KG1 (cell line): Measurements from ENCODE around the gene DOK5.

ENCODE experiments used
- DNase-seq: peaks from one replicate; lab custom pipeline; 2025; lab: John Stamatoyannopoulos, UW

DOK5 gene

GRCh38 chr20:54514028-54514607 is 38.7 kb downstream of the DOK5 start:
- no peak for DNase-seq

DNA sequence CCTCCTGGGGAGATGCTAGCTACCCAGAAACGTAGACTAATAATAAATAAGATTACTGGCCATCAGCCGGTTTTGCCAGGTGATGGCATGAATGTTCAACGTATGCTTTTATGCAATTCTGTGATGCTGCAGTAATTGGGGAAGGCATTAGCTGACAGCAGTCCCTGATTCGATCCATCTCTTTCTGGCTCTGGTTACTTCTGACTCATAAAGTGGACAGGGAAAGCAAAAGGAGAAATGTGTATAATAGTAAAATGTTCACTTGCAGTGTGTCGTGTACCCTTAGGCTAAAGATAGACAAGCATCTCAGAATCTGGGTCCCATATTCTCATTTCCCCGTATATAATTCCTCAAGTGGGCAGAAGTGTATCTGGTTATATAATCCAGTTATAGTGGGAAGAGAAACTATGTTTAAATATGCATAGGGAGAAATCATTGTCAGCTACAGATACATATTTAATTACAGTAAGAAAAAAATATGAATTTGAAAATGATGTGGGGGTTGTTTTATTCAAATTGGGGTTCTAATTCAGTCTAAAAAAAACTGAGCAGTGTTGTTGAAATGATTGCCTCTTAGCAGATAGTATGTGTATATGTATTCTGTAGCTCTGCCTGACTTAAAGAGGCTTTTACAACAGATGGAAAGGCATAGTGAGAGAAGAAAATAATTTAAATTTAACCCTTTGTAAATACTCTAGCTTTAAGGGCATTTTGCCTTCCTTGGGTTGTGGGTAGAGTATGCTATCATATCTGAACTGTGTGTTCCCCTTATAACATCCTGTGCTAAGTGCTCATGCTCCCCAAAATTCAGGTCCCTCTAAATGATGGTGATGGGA is 40.6 kb downstream of the DOK5 start:
- no peak for DNase-seq

DNA sequence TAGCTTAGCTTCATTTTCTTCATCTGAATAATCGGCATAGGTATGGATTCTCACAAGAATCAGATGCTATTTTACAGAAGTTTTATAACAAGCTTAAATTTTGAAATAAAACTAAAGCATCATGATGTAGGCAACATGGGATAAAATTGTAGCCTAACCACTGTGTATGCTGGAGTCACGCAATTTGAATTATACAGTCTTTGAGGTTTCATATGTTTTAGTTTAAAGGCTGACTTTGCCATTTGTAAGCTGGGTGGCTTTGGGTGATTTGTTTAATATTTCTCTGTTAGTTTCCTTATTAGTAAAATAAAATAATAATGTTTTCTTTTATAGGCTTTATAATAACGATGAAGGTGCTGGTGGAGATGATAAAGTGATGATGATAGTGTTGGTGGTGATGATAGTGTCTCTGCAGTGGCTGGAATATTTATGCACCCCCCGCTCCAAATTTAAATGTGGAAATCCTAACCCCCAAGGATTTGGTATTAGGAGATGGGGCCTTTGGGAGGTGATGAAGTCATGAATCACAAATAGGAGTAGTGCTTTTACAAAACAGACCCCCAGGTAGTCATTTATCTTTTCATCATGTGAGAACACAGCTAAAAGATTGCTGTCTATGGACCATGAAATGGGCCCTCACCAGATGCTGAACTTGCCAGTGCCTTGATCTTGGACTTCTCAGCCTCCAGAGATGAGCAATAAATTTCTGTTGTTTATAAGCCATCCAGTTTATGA is 42.0 kb downstream of the DOK5 start:
- no peak for DNase-seq

GRCh38 chr20:54524849-54525248 is 49.5 kb downstream of the DOK5 start:
- DNase-seq = no peak

- no peak for DNase-seq
Measured at GRCh38 chr20:54525916-54526590, 50.7 kb downstream of the DOK5 start.

DNA sequence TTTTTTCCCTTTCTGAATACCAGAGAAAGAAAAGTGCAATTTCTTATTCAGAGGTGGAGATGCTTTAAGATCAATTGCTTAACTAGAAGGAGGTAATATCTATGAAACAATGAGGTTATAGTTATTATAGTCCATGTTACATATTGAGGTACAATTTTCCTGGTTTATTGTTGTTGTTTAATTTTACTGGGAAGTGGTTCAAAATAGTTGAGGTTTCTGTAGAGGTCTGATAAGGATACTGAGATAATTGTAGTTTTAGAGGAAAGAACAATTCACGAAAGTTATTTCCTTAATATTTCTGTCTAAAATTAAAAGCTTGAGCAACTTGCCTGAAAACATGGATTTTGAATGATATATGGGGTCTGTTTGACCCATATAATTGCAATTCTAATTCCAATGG is 51.4 kb downstream of the DOK5 start:
- no peak for DNase-seq

DNA sequence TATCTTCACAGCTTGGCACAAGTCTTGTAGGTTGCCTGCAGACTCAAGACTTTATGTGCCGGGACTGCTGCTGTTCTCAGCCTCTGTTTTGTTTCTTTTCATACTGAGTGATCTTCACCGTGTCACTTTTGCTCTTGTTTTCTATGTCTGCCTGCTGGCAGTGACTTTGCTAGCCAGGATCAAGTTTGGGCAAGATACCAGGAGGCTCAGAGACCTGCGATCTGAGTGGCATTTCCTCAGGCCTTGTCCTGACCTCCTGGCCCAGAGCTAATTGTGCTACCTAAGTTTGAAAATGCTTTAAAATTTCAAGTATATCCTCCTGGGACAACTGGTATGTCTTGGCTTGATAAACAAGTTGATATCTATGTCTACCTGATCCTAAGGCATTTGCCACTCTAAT is 57.2 kb downstream of the DOK5 start:
- no peak for DNase-seq

DNA sequence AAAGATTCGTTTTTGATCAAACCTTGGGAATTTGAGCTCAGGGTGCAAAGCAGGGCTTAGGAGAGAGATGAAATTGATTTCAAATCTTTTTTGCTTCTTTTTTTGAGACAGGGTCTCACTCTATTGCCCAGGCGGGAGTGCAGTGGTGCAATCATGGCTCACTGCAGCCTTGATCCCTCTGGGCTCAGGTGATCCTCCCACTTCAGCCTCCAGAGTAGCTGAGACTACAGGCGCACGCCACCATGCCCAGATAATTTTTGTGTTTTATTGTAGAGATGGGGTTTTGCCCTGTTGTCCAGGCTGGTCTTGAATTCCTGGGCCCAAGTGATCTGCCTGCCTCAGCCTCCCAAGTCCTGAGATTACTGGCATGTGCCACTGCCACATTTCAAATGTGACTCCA is 58.7 kb downstream of the DOK5 start:
- no peak for DNase-seq

- peak; percentile 59 for DNase-seq
Measured at GRCh38 chr20:54535033-54535432, 59.6 kb downstream of the DOK5 start.

- DNase-seq = no peak
Measured at GRCh38 chr20:54535746-54536145, 60.4 kb downstream of the DOK5 start.

GRCh38 chr20:54539521-54540046 is 64.2 kb downstream of the DOK5 start:
- DNase-seq = no peak

DNA sequence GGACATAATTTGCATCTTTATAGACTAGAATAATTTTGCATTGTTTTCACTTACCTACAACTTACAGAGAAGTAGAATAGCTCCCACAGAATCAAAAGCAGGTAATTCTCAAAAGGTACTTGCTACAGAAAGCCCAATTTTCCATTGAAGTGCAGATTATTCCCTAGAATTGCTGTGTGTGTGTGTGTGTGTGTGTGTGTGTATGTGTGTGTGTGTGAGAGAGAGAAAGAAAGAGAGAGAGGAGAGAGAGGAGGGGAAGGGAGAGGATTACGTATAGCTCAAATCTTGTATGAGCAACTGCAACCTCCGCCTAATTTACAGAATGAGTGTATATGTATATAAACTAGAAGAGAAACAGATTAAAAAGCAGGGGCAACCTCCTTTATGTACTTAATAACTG is 68.0 kb downstream of the DOK5 start:
- no peak for DNase-seq

GRCh38 chr20:54545676-54546358 is 70.4 kb downstream of the DOK5 start:
- no peak for DNase-seq

- no peak for DNase-seq
Measured at GRCh38 chr20:54548849-54549248, 73.5 kb downstream of the DOK5 start.

- DNase-seq = no peak
Measured at GRCh38 chr20:54549658-54550326, 74.4 kb downstream of the DOK5 start.

- no peak for DNase-seq
Measured at GRCh38 chr20:54550776-54551396, 75.5 kb downstream of the DOK5 start.

GRCh38 chr20:54554006-54554405 is 78.6 kb downstream of the DOK5 start:
- no peak for DNase-seq

- no peak for DNase-seq
Measured at GRCh38 chr20:54555150-54555549, 79.8 kb downstream of the DOK5 start.

GRCh38 chr20:54556406-54556805 is 81.0 kb downstream of the DOK5 start:
- DNase-seq = no peak

GRCh38 chr20:54557806-54558590 is 82.6 kb downstream of the DOK5 start:
- DNase-seq = no peak
